HG02970 (cell line): ENCODE data around the gene FOXE3.

Source experiments
- ATAC-seq: cut with Tn5 transposase; IDR thresholded peaks from one replicate; pipeline ENCODE4 v1.9.1; 2021; ENCODE audit warnings: mild to moderate bottlenecking, moderate library complexity, moderate number of reproducible peaks; ENCODE audit not compliant: unreplicated experiment, low FRiP score

FOXE3 gene

DNA sequence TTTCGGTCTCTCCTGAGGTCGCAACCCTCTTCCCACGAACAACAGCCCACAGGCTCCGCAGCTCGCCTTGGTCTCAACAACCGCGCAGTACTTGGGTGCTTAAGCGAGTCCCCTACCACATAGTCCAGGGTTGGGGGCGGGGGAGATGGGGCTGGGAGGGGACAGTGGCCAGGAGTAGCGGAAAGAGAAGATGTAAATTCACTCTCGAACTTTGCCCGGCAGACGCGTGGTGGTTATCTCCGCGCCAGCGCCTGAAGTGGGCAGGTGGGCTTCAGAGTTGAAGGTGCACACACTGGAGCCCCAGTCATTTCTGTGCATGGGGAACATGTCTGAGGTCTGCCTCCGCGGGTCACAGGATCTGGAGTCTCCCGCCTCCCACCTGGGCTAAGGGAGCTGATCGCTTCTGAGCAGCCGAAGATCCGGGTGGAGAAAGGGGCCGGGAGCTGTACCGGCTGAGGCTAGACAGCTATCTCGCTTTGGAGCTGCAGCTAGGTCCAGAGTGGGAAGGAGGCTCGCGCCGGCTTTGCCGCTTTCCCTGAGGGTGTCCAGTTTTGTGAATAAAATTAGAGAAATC, 17.5 kb downstream of the FOXE3 start:
- ATAC-seq = no peak

DNA sequence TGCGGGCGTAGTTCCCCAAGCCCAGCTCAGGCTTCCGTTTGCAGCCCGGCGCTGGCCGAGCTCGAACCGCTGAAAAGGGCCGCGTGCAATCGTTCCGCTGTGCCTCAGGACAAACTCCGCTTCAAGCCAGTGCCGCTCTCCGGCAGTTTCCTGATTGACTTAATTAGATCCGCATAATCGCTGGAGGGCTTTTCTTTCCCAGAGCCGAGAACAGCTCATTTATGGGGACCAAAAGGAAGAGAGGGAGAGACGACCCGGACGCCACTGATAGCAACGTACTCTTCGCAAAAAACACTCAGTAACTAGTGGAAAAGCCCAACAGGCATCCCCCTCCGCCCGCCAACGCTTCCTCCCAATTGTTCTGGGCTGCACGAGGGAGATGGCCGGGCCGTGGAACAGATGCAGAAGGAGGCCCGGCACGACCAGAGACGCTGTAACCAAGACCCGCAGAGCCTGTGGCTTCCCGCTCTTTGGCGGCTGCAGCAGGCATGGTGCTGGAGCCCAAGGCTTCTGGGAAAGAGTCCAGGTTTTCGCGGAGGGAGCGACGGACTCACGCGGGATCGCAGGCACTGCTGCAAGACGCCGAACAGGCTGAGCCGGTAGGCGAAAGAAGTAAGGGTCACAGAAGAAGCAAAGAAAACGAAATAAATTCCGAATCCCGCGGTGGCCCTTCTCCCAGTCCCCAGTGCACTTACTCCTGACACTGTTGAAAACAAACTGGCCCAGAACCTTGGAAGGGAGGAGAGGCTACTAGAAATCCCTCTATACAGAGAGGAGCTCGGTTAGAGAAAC, 18.2 kb downstream of the FOXE3 start:
- ATAC-seq = no peak

DNA sequence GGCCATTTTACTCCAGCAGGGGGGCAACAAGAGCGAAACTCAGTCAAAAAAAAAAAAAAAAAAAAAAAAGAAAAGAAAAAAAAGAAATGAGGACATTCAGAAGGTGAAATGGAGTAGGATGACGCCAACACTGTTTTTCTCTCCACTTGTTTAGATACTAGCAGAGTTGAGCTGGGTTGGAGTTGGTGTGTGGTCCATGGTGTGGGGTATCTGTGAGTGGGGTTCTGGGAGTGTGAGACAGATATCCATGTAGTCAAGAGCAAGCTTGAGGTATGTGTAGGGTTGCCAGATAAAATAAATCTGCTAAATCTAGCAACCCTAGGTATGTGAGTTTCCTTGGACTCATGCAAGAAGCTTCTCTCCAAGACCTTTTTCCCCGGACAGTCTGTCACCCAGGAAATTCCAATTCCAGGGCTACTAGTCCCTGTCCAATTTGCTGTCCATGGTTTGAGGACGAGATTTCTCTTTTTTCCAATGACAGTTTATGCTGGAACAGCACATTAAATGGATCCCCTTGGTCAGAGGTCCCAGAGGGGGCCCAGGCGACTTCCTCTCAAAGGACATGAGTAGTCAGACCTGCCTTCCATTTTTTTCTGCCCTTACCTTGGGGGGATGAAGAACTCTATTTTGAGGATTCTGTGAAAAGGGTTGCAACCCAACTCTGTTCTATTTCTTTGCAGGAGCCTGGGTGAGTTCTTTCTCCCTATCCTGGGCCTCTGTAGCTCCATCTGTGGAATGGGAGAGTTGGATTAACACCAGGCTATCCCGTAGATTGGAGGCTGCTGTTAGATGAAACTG, 19.6 kb downstream of the FOXE3 start:
- ATAC-seq = no peak

DNA sequence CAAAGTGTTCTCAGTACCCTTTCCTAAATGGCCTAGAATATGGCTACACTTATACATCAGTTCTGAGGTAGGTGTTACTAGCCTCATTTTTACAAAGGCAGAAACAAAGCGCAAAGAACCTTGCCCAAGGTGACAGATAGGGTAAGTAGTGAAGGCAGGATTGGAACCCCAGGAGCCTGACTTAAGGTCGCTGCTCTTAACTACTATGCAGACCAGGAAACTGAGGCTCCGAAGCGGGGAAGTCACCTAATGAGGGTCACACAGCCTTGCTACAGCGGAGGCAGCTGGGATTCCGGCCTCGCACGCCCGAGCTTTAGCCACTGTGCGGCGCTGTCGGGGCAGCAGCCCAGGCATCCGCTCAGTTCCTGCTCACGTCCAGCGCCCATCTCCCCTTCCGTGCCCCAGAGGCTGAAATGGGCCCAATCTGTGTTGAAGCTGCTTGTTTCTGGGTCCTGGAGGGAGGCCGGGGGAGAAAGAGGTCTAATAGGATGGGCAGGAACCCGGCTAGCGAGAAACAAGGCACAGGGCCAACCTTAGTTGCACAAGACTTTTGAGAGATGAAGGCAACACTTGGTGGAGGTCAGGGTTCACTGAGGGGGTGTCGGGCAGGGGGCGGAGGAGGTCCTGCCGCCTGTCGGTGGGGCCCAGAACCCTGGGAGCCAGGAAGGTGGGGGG, 20.4 kb downstream of the FOXE3 start:
- ATAC-seq = peak; percentile 30

DNA sequence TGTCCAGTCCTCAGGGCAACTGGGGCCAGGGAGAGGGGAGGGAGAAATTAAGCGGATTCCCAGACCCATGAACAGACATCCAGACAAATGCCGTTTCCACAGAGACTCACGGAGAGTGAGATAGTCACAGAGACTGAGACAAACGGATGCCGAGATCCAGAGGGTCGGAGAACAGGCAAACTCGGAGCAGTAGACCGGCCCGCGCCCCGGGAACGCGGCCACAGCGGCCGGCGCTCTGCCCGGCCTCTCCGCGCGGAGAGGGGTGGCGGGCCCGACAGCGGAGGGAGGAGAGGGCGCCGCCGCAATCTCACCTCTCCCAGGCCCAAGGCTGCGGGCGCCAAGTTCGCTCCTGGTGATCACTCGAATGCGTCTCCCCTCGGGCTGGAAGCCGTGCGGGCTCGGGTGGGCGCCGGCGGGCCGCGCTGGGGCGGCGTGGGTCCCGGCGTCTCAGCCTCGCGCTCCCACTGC, 20.9 kb downstream of the FOXE3 start:
- ATAC-seq = peak; percentile 14

DNA sequence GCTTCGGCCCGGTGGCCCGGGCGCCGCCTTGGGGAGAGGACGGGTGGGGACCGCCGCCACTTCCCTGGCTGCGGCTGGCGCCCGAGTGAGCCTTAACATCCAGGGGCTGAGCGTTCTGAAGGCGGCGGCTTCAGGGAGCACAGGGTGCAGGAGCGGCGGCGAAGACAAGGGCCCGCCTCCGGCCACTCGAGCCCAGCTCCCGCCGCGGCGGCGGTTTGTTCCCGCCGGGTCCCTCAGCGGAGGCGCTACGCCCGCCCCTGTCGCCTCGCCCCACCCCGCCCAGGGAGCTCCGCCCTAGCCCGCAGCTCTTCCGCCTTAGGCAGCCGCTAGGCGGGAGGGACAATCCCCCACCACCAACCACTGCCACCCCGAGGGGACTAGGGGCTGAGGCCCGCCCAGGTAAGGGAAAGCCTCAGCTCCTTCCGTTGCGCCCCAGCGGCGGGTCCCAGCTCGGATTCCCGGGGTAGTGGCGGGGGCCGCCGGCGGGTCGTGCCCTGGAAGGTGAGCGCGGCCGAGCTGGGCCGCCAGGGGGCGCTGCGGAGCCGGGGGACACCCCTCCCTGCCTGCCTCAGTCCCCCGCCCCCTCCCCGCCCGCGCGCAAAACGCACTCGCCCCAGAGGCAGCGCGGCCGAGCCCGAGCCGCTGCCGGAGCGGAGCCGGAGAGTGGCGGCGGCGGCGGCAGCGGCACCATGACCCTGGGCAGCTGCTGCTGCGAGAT, 21.5 kb downstream of the FOXE3 start, which contains the start of gene FOXD2:
FOXD2 (plus strand) TSS at position 598 of the 718 bp plus-strand sequence; CDS start at position 690, 92 bp downstream.
- peak; percentile 79 for ATAC-seq

DNA sequence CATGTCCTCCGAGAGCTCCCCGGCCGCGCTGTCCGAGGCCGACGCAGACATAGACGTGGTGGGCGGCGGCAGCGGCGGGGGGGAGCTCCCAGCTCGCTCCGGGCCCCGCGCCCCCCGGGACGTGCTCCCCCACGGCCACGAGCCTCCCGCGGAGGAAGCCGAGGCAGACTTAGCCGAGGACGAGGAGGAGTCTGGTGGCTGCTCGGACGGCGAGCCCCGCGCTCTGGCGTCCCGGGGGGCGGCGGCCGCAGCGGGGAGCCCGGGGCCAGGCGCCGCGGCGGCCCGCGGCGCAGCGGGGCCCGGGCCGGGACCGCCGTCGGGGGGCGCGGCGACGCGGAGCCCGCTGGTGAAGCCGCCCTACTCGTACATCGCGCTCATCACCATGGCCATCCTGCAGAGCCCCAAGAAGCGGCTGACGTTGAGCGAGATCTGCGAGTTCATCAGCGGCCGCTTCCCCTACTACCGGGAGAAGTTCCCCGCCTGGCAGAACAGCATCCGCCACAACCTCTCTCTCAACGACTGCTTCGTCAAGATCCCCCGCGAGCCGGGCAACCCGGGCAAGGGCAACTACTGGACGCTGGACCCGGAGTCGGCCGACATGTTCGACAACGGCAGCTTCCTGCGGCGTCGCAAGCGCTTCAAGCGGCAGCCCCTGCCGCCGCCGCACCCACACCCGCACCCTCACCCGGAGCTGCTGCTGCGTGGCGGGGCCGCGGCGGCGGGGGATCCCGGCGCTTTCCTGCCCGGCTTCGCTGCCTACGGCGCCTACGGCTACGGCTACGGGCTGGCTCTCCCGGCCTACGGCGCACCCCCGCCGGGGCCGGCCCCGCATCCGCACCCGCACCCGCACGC, 22.3 kb downstream of the FOXE3 start:
- ATAC-seq = no peak

DNA sequence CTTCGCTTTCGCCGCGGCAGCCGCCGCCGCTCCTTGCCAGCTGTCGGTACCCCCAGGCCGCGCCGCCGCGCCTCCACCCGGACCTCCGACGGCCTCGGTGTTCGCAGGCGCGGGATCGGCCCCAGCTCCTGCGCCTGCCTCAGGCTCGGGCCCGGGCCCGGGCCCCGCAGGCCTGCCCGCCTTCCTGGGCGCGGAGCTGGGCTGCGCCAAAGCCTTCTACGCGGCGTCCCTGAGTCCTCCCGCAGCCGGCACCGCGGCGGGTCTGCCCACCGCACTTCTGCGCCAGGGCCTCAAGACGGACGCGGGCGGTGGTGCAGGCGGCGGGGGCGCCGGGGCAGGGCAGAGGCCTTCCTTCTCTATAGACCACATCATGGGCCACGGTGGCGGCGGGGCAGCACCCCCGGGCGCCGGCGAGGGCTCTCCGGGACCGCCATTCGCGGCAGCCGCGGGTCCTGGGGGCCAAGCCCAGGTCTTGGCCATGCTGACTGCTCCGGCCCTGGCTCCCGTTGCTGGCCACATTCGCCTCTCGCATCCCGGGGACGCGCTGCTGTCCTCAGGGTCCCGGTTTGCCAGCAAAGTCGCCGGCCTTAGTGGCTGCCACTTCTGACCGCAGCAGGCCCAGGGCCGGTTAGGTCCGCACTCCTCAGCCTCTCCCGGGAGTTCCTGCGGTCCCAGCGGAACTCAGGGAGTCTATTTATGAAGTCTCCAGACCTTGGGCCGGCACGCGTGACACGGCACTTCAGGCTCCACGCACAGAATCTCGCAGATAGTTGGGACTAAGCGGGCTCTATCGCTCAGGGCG, 23.1 kb downstream of the FOXE3 start:
- no peak for ATAC-seq

DNA sequence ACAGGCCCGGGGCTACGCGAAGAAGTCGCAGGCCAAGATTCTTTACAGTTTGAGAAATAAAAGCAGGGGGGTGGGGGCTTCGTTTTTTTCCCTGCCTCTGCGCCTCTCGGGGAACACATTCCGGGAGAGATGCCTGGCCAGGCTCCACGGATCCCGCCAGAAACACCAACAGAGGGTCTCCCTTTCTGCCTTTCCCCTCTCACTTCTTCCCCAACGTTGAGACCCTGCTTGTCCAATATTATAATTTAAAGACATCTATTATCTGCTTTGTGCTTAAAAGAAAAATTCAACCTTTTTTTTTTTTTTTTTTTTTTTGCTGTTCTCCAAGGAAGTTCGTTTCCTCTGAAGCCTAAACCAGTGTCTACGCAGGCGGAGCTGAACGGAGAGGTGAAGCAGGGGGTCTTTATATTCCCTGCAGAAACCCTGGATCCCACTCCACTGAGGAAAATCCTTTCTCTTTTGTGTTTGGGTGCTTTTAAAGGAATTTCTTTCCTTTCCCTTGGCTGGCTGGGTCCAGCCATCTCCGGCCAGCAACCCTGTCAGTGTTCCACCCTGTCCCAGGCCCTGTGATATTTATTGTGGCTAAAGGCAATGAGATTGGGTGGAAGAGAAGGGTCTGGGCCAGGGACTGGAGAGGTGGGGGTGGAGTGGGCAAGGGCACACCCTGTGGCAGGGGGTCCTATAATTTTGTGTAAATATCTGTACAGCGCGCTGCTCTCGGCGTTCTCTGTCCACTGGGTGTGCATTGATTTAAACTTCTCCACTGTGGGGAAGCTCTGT, 23.9 kb downstream of the FOXE3 start:
- no peak for ATAC-seq

DNA sequence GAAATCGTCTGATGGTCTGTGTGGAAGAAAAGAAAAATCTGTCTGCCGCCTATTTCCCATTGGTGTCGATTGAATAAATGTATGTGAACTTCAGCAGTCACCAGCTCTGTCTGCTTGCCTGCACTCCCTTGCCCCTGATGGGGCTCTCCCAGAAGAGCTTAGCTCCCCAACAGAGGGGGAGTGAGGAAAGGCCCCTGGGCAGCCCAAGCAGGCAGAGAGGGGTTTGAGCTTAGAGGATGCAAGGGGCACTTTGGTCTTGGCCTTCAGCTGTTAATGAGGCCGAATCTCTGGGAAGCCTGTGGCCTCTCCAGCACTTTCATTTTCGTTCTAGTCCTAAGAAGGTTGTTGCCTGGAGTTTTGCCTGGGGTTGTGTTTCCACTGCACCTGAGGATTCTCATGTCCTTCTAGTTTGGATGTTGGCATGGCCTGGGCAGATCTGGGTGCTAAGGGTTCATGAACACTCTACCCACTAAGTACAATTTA, 24.6 kb downstream of the FOXE3 start:
- ATAC-seq = no peak

DNA sequence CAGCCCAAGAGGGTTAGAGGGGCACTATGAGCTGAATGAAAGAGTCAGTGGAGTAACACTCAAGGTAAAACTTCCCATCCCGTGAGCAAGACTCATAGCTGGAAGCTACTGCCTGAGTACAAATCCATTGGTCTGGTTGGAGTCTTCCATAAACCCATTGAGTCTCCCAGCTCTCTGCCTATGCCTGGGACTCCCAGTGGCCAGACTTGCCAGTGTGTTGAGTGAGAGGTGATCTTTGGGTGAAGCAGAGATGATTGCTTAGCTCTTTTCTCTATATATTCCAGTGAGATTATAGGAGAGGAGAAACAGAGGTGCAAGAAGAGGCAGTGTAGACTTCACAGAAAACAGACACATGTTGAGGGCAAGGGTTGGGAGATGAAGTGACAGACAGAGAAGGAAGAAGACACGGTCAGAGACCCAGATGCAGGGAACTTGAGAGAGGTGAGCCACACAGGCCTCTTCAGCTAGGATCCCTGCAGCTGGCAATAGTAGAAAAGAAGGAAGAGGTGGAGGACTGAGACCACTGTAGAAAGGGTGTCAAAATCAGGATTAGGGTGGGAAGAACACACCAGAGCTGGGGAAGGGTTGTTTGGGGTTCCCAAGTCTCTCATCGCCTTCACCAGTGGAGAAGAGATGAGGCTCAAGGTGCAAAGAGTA, 25.5 kb downstream of the FOXE3 start:
- no peak for ATAC-seq

DNA sequence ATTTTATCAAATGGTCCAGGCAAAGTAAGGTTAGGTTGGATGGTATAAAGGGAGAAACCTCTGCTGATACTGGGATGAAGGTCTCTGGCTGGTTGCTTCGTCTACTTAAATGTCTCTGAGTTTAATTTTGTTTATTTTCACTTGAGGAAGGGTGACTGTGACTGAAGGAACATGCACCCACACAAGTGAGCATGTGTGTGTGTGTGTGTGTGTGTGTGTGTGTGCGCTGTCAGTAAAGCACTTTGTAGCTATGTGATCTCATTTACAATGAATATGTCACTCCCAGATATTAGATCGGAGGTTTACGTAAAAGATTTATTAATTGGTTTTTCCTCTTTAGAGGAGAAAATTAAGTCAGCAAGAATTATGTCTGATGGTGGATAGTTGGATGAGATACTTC, 26.1 kb downstream of the FOXE3 start:
- no peak for ATAC-seq

DNA sequence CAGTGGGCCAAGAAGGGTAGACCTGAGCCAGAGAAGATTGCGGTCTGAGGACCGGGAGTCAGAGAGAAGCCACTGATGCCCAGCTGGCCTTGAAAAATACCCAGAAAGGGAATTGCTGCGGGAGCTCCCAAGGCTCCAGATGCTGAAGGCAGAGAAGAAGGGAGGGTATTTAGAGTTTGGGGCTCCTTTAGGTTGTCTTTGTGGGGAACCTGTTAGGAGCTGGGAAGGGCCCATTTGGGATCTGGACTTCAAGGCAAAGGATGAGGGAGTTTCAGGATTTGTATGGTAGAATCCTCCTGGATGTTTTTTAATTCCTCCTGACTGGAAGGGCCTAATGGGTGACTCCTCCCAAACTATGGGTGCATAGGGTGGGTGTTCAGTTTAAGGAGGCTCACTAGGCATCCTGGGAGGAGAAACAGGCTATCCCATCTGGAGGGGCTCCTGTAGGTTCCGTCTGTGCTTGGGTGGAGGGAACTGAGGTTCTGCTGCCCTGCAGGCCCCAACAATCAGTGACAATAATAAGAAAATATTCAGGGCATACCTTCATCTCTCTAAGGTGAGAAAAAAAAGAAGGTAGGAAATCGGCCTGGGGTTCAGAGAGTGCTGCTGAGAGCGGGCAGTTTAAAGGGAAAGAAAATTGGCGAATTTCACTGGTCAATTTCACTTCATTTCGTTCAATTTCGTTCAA, 26.9 kb downstream of the FOXE3 start:
- ATAC-seq = no peak

DNA sequence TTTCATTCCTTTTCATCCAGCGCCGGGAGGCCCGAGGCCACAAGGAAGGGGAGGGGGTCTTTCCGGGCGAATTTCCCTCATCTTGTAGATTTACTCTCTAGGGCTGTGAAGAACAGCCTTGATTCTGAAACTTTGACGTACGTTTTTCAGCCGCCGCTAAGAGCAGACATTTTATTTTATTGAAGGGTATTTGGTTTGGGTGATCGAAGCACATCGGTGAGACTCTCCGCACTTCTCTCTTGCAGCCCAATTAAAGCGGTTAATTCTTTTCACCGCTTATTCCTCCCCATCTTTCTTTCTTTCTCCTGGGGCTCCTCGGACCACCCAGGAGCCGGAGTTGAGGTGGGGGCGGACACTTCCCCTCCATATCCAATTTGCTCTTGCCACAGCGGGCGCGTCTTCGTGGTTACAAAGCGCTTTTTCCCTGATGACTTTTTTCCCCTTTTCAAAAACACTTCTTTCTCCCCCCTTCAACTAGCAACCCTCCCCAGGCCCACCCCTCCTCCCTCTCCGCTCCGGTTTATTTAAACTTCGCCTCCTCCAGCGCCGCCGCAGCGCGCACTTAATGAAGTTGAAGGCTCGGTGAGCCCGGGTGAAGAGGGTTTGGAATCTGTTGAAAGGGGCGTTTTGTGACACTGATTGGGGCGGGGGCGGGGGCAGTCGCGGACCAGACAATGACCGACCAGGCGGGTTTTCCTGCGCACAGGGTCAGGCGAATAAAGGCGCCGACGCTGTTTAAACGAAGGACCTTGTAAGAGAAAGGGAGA, 27.6 kb downstream of the FOXE3 start:
- ATAC-seq = no peak

DNA sequence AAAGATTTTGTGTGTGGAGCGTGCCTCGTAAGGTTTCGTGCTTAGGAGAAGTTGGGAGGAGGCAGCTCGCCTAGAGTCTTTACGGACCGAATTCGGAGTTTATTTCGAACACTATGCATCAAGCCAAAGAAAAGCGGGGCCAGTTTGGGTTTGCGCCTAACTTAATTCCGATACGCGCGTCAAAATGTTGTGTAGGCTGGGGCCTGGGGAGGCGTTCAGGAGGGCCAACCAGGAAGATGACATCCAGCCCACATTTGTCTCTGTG, 28.1 kb downstream of the FOXE3 start:
- ATAC-seq = no peak
